Sigmoid colon (tissue), 7 donors: ENCODE measurements around the gene CBL. TPM values are rescaled to one million over a fixed set of nuclear protein-coding genes. Genes with fewer than 3 reads are reported as not detected.

ENCODE experiments used
- DNase-seq: peaks from one replicate; pipeline ENCODE4 v3.0.0-alpha.2; 2019
- H3K27ac ChIP-seq, 4 donors: fragments of 200-600 bp; sonication (generic); one replicate each; pipeline ENCODE4 v1.5.1; 2016 to 2019; ENCODE audit warnings: mild to moderate bottlenecking in 1 of 4
- H3K27me3 ChIP-seq, 3 donors: fragments of 200-600 bp; sonication (generic); one replicate each; pipeline ENCODE4 v1.5.1; 2019; ENCODE audit warnings: mild to moderate bottlenecking in 1 of 3
- H3K36me3 ChIP-seq, 4 donors: fragments of 200-600 bp; sonication (generic); one replicate each; pipeline ENCODE4 v1.5.1; 2016 to 2019
- H3K4me1 ChIP-seq, 4 donors: fragments of 200-600 bp; sonication (generic); one replicate each; pipeline ENCODE4 v1.5.1; 2017 to 2019
- H3K4me3 ChIP-seq, 4 donors: fragments of 200-600 bp; sonication (generic); one replicate each; pipeline ENCODE4 v1.5.1; 2017 to 2019; ENCODE audit warnings: mild to moderate bottlenecking in 2 of 4, moderate library complexity in 1 of 4
- H3K9me3 ChIP-seq, 4 donors: fragments of 200-600 bp in 3 of 4; sonication (generic) in 3 of 4; one replicate each; pipeline versions ENCODE4 v1.5.1 to v1.6.1; 2013 to 2019
- CTCF ChIP-seq, 4 experiments: fragments of 450-650 bp in 3 of 4; fragments of 200-600 bp in 1 of 4; IDR thresholded peaks; one replicate each; pipeline ENCODE4 v1.5.1; 2016 to 2019; ENCODE audit warnings: antibody characterized with exemption in 4 of 4, mild to moderate bottlenecking in 3 of 4, moderate library complexity in 2 of 4
- EP300 ChIP-seq, 4 donors: sonication (generic); formaldehyde crosslinking; IDR thresholded peaks; one replicate each; pipeline ENCODE4 v1.6.1; 2017; ENCODE audit warnings: antibody characterized with exemption in 4 of 4
- POLR2A ChIP-seq, 2 donors: fragments of 450-650 bp; IDR thresholded peaks; one replicate each; pipeline ENCODE4 v1.6.1; 2016; ENCODE audit warnings: antibody characterized with exemption in 2 of 2, mild to moderate bottlenecking in 2 of 2, moderate library complexity in 2 of 2
- POLR2AphosphoS5 ChIP-seq, 4 donors: sonication (generic); formaldehyde crosslinking; IDR thresholded peaks; one replicate each; pipeline ENCODE4 v1.6.1; 2017; ENCODE audit warnings: antibody characterized with exemption in 4 of 4
- WGBS, 2 donors: extraction: QIAGEN DNeasy Blood & Tissue Kit; methylation state at CpG; one replicate each; pipeline ENCODE4 v1.1.7; 2013; 5-methylcytosine and 5-hydroxymethylcytosine counted together
- intact Hi-C: fragments of 100-400 bp; cut with DNase I; formaldehyde crosslinking; loops from one replicate; pipeline ENCODE4 v1.15.1; 2023
- polyA plus RNA-seq, 3 donors: library from polyadenylated mRNA; stranded (reverse); fragments of 200-250 nt; gene quantifications; one replicate each; pipeline ENCODE4 v1.2.3, GENCODE V29; 2013
- total RNA-seq, 4 donors: library from RNA; depleted of rRNA; stranded (reverse); fragments of >200 nt; gene quantifications; one replicate each; pipeline ENCODE4 v1.1.0, GENCODE V29; 2016
- donor health status: healthy with polysubstance abuse.
- donor health status: Bipolar disorder and iron deficiency.
- donor health status: healthy.

The CBL gene
- total and polyA plus RNA-seq, 7 donors: 1.8 to 17.7 (median 11.8) TPM

GRCh38 chr11:119267645-119268044 lies 61.5 kb downstream of the CBL start:
- 79 to 81% methylated on average over 5 of the region's 5 CpGs for WGBS, 2 donors
- no peak overlapping the region for H3K27ac ChIP-seq
- no peaks in the 10 kb centered on the region for H3K9me3 ChIP-seq
- TF ChIP-seq CTCF (IDR thresholded peaks at IDR 0.05) (no peak), POLR2A (IDR thresholded peaks at IDR 0.05) (no peak)
- H3K27me3 ChIP-seq: no peaks in the 10 kb centered on the region
- no peak overlapping the region for H3K4me3 ChIP-seq
- peaks cover 0 to 7% (median 0%) of the 10 kb centered on the region in 4 donors for H3K36me3 ChIP-seq
- intact Hi-C loops: no loop called here
- no peak for DNase-seq
- H3K4me1 ChIP-seq: peaks cover 0 to 16% (median 13%) of the 10 kb centered on the region in 4 donors

GRCh38 chr11:119273721-119274120 lies 67.6 kb downstream of the CBL start:
- Histone ChIP-seq H3K4me3 (no peak overlapping the region), H3K9me3 (no peaks in the 10 kb centered on the region), H3K4me1 (no peaks in the 10 kb centered on the region), H3K27ac (no peak overlapping the region), H3K27me3 (no peaks in the 10 kb centered on the region), H3K36me3 (peaks cover 0 to 61% (median 8%) of the 10 kb centered on the region in 4 donors)
- intact Hi-C loops: no loop called here
- no peak for DNase-seq
- no peak for TF ChIP-seq CTCF (IDR thresholded peaks at IDR 0.05)
- no peak for TF ChIP-seq POLR2A (IDR thresholded peaks at IDR 0.05)
- TF ChIP-seq POLR2AphosphoS5 (IDR thresholded peaks at IDR 0.05): no peak
- TF ChIP-seq EP300 (IDR thresholded peaks at IDR 0.05): no peak
- WGBS, 2 donors: 95 to 98% methylated on average over 6 of the region's 6 CpGs

GRCh38 chr11:119277660-119278059 lies 71.5 kb downstream of the CBL start:
- H3K9me3 ChIP-seq: no peaks in the 10 kb centered on the region
- WGBS, 2 donors: 88 to 92% methylated on average over 1 of the region's 1 CpG
- intact Hi-C loops: no loop called here
- H3K4me3 ChIP-seq: no peak overlapping the region
- DNase-seq: no peak
- no peak overlapping the region for H3K27ac ChIP-seq
- TF ChIP-seq CTCF (IDR thresholded peaks at IDR 0.05) (no peak), EP300 (IDR thresholded peaks at IDR 0.05) (no peak), POLR2A (IDR thresholded peaks at IDR 0.05) (no peak), POLR2AphosphoS5 (IDR thresholded peaks at IDR 0.05) (no peak)
- H3K27me3 ChIP-seq: no peaks in the 10 kb centered on the region
- no peaks in the 10 kb centered on the region for H3K4me1 ChIP-seq
- H3K36me3 ChIP-seq: peaks cover 0 to 72% (median 8%) of the 10 kb centered on the region in 4 donors

GRCh38 chr11:119282495-119282894 lies 76.4 kb downstream of the CBL start:
- intact Hi-C loops: no loop called here
- H3K36me3 ChIP-seq: peaks cover 0 to 54% (median 13%) of the 10 kb centered on the region in 4 donors
- H3K4me1 ChIP-seq: peaks cover 0 to 9% (median 3%) of the 10 kb centered on the region in 4 donors
- WGBS, 2 donors: 83 to 92% methylated on average over 7 of the region's 7 CpGs
- TF ChIP-seq EP300 (IDR thresholded peaks at IDR 0.05) (no peak), POLR2AphosphoS5 (IDR thresholded peaks at IDR 0.05) (no peak), CTCF (IDR thresholded peaks at IDR 0.05) (no peak), POLR2A (IDR thresholded peaks at IDR 0.05) (no peak)
- DNase-seq: no peak
- no peaks in the 10 kb centered on the region for H3K9me3 ChIP-seq
- no peaks in the 10 kb centered on the region for H3K27me3 ChIP-seq
- H3K27ac ChIP-seq: no peak overlapping the region
- H3K4me3 ChIP-seq: no peak overlapping the region
